HEK293T (cell line): ENCODE measurements around the gene IFIT1B.

Experiments
- CTCF ChIA-PET: fragments of 350-600 bp; formaldehyde crosslinking; extraction: SDS; loops from one replicate; lab custom pipeline; 2021; ENCODE audit warnings: antibody characterized with exemption, inconsistent platforms; lab: Yijun Ruan, JAX
- POLR2A ChIA-PET: fragments of 350-600 bp; formaldehyde crosslinking; extraction: SDS; loops from one replicate; lab custom pipeline; 2020; ENCODE audit warnings: antibody characterized with exemption, inconsistent platforms; lab: Yijun Ruan, JAX
- DNase-seq: peaks from one replicate; pipeline ENCODE4 v3.0.0; 2012; ENCODE audit warnings: mixed read lengths; ENCODE audit errors: extremely low spot score
- ARNT ChIP-seq: fragments of 450-650 bp; IDR thresholded peaks from 2 replicates; pipeline ENCODE4 v1.6.1; 2017; ENCODE audit warnings: mild to moderate bottlenecking
- BHLHE40 ChIP-seq: fragments of 450-650 bp; IDR thresholded peaks from 2 replicates; pipeline ENCODE4 v1.6.1; 2016; ENCODE audit warnings: mild to moderate bottlenecking, moderate library complexity, borderline replicate concordance
- CTBP1 ChIP-seq: fragments of 450-650 bp; IDR thresholded peaks from 2 replicates; pipeline ENCODE4 v1.6.1; 2016; ENCODE audit warnings: borderline replicate concordance
- ELF4 ChIP-seq: fragments of 450-650 bp; IDR thresholded peaks from 2 replicates; pipeline ENCODE4 v1.6.1; 2017; ENCODE audit warnings: antibody characterized with exemption
- FOXA1 ChIP-seq: fragments of 450-650 bp; IDR thresholded peaks from 2 replicates; pipeline ENCODE4 v1.6.1; 2016; ENCODE audit warnings: mild to moderate bottlenecking
- FOXK2 ChIP-seq: fragments of 450-650 bp; IDR thresholded peaks from 2 replicates; pipeline ENCODE4 v1.6.1; 2016; ENCODE audit warnings: mild to moderate bottlenecking
- FOXM1 ChIP-seq: fragments of 450-650 bp; IDR thresholded peaks from 2 replicates; pipeline ENCODE4 v1.6.1; 2017; ENCODE audit warnings: mild to moderate bottlenecking, borderline replicate concordance
- HDGF ChIP-seq: fragments of 450-650 bp; IDR thresholded peaks from 2 replicates; pipeline ENCODE4 v1.6.1; 2017; ENCODE audit warnings: antibody characterized with exemption, borderline replicate concordance
- L3MBTL2 ChIP-seq: fragments of 450-650 bp; conservative IDR thresholded peaks from 2 replicates; pipeline ENCODE4 v1.6.1; 2016; ENCODE audit warnings: mild to moderate bottlenecking
- LEF1 ChIP-seq: fragments of 450-650 bp; IDR thresholded peaks from 2 replicates; pipeline ENCODE4 v1.6.1; 2017; ENCODE audit warnings: mild to moderate bottlenecking, borderline replicate concordance
- NFRKB ChIP-seq: fragments of 450-650 bp; IDR thresholded peaks from 2 replicates; pipeline ENCODE4 v1.6.1; 2016; ENCODE audit warnings: mild to moderate bottlenecking, moderate library complexity
- PKNOX1 ChIP-seq: fragments of 450-650 bp; IDR thresholded peaks from 2 replicates; pipeline ENCODE4 v1.6.1; 2016
- SP1 ChIP-seq: fragments of 450-650 bp; IDR thresholded peaks from 2 replicates; pipeline ENCODE4 v1.6.1; 2017
- SUZ12 ChIP-seq: fragments of 450-650 bp; IDR thresholded peaks from 2 replicates; pipeline ENCODE4 v1.6.1; 2016; ENCODE audit warnings: mild to moderate bottlenecking
- TARDBP ChIP-seq: fragments of 450-650 bp; IDR thresholded peaks from 2 replicates; pipeline ENCODE4 v1.6.1; 2016
- ZNF384 ChIP-seq: fragments of 450-650 bp; IDR thresholded peaks from 2 replicates; pipeline ENCODE4 v1.6.1; 2016

IFIT1B gene

GRCh38 chr10:89425000-89425399 lies 47.1 kb downstream of the IFIT1B start:
- TF ChIP-seq ELF4 (no peak), FOXM1 (no peak), SUZ12 (no peak)
- no peak for DNase-seq
- ChIA-PET POLR2A (no interaction called here), CTCF (no interaction called here)

- DNase-seq: peak; percentile 53
- CTCF ChIA-PET: no interaction called here
- TF ChIP-seq SP1 (no peak), L3MBTL2 (no peak), ARNT (no peak), FOXK2 (no peak), SUZ12 (no peak), NFRKB (no peak), HDGF (no peak)
- POLR2A ChIA-PET: no interaction called here
Measured at GRCh38 chr10:89426230-89426868, 48.5 kb downstream of the IFIT1B start.

- CTCF ChIA-PET: no interaction called here
- DNase-seq: no peak
- TF ChIP-seq LEF1 (no peak), NFRKB (no peak), ZNF384 (no peak), SUZ12 (no peak), SP1 (no peak), PKNOX1 (no peak), HDGF (no peak), FOXM1 (no peak), ELF4 (no peak), FOXA1 (no peak), ARNT (no peak), TARDBP (no peak), FOXK2 (no peak), CTBP1 (no peak), BHLHE40 (no peak), L3MBTL2 (no peak)
- POLR2A ChIA-PET: no interaction called here
Measured at GRCh38 chr10:89427629-89428028, 49.8 kb downstream of the IFIT1B start.

- CTCF ChIA-PET: no interaction called here
- DNase-seq: no peak
- POLR2A ChIA-PET: no interaction called here
- TF ChIP-seq BHLHE40 (no peak), ZNF384 (no peak), TARDBP (no peak), SP1 (no peak), L3MBTL2 (no peak)
Measured at GRCh38 chr10:89428877-89429276, 51.0 kb downstream of the IFIT1B start.

- ChIA-PET POLR2A (no interaction called here), CTCF (interaction anchor here (0.6 to 1.6 kb wide), 3 partner anchors 127 to 140 kb away, joined by 3 to 5 read pairs (median 4); no protein-coding TSS in a partner anchor)
- TF ChIP-seq TARDBP (no peak), NFRKB (no peak), FOXA1 (no peak), BHLHE40 (no peak), CTBP1 (no peak), LEF1 (no peak), L3MBTL2 (no peak), ELF4 (no peak), PKNOX1 (no peak), FOXK2 (no peak), ZNF384 (no peak)
- DNase-seq: no peak
Measured at GRCh38 chr10:89431977-89432376, 54.1 kb downstream of the IFIT1B start.
